GM19328 (cell line): Measurements from ENCODE around the gene ANP32B.
"Not testable (repeated sequence)": the region's sequence is repeated elsewhere in the genome, so short reads cannot be mapped to it uniquely, and the experiment has no call there.

Experiments
- ATAC-seq: cut with Tn5 transposase; IDR thresholded peaks from one replicate; pipeline ENCODE4 v1.9.1; 2021; ENCODE audit warnings: mild to moderate bottlenecking, moderate library complexity; ENCODE audit not compliant: unreplicated experiment

ANP32B gene

DNA sequence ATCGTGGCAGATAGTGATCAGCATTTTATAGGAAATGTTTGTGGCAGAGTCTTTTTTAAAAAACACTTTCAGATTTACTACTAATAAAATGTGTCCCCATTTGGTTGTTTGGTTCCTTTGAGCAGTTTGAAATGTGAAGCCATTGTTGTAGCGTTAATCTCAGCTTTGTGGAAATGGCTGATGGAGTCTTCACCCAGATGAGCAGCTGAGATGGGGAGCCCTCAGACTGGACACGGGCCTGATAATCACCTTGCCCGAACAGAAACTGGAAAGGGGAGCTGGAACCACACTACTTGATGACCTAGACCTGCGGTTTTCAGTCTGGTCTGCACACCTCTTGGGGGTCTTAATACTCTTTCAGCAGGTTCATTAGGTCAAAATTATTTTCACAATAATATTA lies 20.6 kb upstream of the ANP32B start:
- no peak for ATAC-seq

DNA sequence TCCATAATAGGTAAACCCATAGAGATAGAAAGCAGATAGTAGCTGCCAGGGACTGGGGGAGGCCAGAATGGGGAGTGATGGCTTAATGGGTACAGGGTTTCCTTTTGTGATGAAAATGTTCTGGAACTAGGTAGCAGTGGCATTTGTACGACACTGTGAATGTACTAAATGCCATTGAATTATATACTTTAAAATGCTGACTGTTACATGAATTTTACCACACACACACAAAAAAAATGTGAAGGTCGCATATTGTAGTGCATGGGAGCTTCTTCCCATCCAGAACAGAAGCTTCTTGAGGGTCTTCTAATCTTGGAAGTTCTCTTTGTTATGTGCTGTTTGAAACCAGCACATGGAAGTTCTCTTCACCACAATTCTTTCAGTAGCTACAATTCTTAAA lies 19.9 kb upstream of the ANP32B start:
- ATAC-seq = no peak

DNA sequence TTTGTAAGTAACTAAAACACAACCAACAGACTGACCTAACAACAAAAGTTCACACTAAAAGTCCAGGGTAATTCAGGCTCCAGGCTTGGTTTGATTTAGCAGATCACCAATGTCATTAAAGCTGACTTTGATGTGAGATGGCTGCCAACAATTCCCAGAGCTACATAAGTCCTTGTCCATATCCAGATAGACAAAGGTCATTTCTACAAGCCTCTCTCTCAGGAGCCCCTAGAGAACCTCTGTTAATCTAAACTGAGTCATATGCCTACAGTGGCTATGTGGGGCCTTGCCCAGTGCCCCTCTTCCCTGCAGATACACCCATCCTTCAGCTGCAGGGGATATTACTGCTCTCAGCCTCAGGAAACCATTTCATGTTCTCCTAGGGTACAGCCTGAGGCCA lies 18.2 kb upstream of the ANP32B start:
- ATAC-seq = no peak

DNA sequence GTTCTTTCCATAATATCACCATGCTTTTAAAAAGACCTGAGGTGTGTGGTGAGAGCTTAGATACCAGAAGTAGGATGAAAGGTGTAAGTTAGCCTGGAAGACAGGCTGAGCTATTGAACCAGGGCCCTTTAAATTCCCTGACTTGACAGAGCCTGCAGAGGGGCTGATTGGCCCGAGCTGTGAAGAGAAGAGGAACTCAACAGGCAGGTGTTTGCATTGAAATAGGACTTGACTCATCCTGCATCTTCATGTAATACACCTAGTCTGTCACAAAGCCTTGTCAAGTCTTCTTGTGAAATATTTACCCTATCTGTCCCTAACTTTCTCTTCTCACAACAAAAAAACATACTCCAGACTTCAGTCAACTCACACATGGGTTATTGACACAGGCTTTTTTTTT lies 16.6 kb upstream of the ANP32B start:
- ATAC-seq = no peak

DNA sequence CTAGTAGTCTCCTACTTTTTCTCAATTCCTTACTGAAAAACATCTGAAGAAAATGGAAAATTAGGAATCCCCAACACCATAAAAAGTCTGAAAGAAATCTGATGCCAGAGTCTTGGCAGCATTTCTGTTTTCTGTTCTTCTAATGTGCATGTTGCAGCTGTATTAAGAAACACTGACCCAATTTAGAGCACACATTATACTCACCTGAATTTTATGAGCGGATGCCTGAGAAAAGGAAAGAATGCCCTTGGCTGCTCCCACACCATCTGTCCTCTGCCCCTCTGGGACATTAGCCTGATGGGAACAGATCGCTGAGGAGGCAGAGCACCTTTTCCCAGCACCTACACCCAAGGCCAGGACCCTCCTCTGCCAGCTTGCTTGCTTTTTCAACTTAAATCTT lies 14.1 kb upstream of the ANP32B start:
- ATAC-seq = no peak

DNA sequence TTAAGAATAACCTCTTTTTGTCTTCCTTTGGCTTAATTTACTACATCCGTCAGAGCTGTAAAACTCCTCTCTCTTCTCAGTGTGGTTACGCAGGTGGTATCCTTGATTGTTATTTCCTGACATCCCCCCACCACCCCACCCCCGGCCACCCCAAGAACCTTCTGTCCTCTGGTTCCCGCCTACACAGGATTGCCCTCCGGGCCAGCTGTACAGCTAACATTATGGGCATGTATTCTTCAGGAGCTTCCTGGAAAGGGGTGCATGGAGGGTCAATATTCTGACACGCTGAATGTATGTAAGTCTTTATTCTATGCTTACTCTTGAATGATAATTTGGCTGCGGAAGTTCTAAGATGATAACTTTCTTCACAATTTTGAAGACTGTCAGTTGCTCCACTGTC lies 13.0 kb upstream of the ANP32B start:
- ATAC-seq = no peak

DNA sequence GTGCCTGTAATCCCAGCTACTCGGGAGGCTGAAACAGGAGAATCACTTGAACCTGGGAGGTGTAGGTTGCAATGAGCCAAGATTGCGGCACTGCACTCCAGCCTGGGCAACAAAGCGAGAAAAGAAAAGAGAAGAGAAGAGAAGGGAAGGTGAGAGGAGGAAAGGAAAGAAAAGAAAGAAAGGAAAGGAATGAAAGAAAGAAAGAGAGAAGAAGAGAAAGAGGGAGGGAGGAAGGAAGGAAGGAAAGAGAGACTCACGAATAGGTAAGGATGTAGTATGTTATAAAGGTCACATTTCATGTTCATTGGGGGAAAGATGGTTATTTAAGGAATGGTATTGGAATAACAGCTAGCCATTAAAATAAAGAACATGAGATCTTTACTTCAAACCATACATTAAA lies 10.4 kb upstream of the ANP32B start:
- no peak for ATAC-seq

- no peak for ATAC-seq
Observed at GRCh38 chr9:97975376-97975775, 7.8 kb upstream of the ANP32B start.

DNA sequence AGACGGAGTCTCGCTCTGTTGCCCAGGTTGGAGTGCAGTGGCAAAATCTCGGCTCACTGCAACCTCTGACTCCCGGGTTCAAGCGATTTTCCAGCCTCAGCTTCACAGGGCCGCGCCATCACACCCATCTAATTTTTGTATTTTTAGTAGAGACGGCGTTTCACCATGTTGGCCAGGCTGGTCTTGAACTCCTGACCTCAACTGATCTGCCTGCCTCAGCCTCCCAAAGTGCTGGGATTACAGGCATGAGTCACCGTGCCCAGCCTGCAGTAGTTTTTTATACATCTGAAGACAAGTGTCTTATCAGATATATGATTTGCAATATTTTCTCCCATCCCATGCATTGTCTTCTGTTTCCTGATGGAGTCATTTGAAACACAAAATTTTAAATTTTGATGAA lies 6.5 kb upstream of the ANP32B start:
- ATAC-seq = not testable (repeated sequence)

DNA sequence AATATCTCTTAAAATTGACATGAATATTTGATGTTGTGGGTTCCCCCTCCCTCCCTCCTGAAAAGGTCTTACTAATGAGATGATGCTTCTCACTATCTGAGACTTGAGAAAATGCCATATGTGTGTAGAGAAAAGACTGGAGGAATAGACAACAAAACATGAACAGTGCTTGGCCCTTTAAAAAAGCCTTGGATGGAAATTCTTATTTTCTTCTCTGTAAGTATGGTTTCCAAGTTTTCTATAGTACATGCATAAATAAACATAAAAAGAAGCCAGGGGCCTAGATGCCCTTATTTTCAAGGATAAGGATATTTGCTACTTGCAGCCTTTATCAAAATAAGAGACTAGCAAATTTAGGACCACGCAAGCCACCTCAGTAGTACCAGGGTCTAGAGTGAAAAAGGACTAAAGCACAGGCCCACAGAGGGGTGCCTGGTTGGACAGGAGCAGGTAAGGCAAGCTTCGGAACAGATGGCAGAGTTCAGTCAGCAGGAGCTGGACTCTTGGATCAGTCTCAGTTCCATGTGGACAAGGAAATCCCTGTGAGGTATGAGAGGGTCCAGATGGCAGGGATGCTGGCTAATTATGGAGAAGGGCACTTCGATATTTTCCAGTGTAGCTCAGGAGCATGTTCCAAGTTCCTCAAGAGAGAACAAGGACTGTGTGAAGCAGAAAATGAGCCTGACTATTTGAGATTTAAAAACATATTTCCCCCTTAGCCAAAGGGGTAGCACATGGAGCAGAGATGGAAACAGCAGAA lies 4.6 kb upstream of the ANP32B start:
- no peak for ATAC-seq

GRCh38 chr9:97979788-97980478 lies 3.2 kb upstream of the ANP32B start:
- no peak for ATAC-seq

GRCh38 chr9:97980479-97980803 lies 2.7 kb upstream of the ANP32B start:
- no peak for ATAC-seq

DNA sequence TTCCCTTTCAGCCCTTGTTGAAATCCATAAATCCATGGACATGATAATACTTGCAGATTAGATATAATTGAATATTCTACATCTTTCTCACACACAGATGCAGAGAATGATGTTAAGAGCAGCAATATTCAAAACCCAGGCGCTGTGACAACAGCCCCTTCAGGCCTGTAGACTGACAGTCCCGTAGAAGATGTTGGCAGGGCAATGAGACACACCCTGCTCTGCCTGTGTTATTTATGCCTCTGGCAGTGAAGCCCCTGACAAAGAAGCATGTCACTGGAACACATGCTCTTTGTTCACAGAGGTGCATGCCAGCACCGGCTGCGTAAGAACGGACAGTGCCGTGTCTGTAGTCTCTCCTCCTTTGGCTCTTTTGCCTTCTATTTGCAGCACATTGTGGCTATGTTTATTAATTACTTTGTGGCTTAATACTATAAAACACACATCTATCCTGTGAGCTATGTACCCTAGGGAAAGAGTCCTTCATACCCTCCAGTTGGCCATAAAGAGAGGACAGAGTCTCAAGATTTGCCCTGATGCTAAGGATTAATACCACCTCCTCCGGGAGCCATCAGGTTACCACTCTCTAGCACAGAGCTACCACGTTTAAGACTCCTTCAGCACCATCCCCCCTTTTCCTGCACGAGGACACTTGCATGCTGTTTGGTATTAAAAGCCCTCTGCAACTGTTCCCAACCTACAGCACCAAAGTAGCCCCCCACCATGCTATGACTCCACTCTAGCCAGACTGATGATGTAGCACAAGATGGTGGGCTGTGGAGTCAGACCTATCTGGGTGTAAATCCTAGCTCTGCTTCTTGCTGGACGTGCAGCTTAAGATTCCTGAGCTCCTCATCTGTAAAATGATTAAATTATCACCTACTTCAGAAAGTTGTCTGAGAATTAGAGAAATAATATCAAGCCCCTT lies 2.0 kb upstream of the ANP32B start:
- ATAC-seq = no peak

DNA sequence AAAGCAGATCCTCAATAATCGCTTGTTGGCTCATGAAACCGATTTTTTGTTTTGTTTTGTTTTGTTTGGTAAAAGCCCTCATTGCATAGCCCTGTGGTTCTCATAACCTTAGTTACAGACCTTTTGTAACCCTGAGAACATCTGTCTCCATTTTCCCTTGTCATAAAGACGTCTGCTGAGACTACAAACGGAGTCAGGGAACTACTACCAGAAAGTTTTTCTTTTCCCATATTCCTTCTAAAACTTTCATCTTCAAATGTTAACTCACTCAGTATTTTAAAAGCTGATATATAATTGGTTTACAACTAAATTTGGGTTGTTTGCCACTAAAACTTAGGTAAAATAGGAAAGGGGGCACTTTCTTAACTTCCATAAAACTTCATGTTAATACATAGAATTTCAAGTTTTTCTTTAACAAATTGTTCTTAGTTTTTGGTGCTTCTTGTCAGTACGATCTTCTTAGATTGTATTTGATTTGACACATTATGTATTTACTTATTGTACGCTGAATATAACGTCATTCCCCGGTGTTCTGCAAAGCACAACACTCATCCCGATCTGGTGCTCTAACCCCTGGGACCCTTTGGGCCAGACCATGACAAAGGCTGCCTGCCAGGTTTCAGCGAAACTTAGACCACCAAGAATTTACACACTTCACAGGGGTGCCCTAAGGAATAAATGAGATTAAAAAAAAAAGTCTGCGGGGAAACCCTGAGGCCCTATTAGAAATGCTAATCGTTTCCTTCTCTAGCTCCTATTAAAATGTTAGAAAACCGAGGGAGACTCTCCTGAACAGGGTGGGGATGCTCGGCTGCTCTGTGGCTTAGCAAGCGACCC lies 1.1 kb upstream of the ANP32B start:
- no peak for ATAC-seq

DNA sequence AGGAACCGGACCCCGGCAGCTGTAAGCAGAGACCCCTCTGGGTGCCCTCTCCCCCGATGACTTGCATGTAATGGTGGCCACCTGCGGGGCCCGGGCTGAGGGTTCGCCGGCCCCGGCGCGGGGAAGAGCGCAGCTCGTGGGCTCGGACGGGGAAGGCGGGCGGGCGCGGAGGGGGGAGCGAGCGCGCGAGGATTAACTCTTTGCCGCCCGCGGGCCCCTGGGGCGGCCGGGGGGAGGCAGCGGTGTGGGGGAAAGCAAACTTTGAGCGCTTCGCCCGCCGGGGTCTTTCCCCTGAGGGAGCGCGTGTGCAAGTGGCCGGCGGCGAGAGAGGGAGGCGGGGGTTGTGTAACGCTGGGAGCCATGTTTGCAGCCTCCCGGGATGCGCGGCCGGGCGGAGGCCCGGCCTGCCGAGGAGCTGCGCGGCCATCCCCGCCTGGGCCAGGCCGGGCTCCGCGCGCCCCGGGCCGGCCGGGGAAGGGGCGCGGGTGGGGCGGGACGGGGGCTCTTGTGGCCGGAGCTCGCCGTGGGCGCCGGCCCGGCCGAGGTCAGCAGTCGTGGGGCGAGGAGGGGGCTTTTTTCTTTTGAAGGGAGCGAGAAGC lies 547 bp downstream of the ANP32B start:
- ATAC-seq = peak; percentile 4

- peak; percentile 29 for ATAC-seq
Observed at GRCh38 chr9:97984188-97985057, 1.3 kb downstream of the ANP32B start.

- ATAC-seq = peak; percentile 5
Observed at GRCh38 chr9:97985058-97985861, 2.1 kb downstream of the ANP32B start.

DNA sequence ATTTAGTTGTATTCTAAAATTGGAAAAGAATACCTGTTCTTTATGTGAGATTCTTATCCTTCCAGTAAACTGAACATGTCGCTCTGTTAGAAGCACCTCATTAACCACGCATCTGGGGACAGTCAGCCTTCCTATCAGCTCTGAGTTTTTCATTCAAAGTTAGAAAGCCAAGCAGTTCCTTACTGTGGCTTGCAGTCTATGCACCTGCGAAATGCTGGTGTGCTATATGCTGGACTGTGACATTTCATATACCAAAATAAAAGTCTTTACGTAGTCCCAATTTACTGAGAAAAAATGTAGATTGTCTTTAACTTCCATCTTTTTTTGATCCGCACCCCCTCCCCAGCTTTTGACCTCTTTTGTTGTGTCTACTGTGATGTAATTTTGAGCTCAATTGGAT lies 4.3 kb downstream of the ANP32B start:
- ATAC-seq = no peak

- no peak for ATAC-seq
Observed at GRCh38 chr9:97990259-97990658, 7.1 kb downstream of the ANP32B start.
